Activated T-cell treated with anti-CD3 and anti-CD28 coated beads for 1 hour (primary cell): ENCODE results near the gene SIDT2.
A peak's percentile ranks its signal among the peaks of the same experiment; 100 is the strongest.
"Not testable (repeated sequence)": the region's sequence is repeated elsewhere in the genome, so short reads cannot be mapped to it uniquely, and the experiment has no call there.

Experiments used
- DNase-seq: peaks from one replicate; pipeline ENCODE4 v3.0.0-alpha.2; 2020; ENCODE audit warnings: low read depth

SIDT2 gene

GRCh38 chr11:117178210-117179034, at the start of gene SIDT2:
TSS of gene SIDT2 (plus strand) at chr11:117178743. CDS start at chr11:117179264, 521 bp downstream.
- peak; percentile 79 for DNase-seq

- not testable (repeated sequence) for DNase-seq
Measured at GRCh38 chr11:117130396-117130795, 48.1 kb upstream of the SIDT2 start.

- DNase-seq: no peak
Measured at GRCh38 chr11:117130879-117131278, 47.7 kb upstream of the SIDT2 start.

- DNase-seq: no peak
Measured at GRCh38 chr11:117134431-117134830, 44.1 kb upstream of the SIDT2 start.

GRCh38 chr11:117134979-117135378, 43.6 kb upstream of the SIDT2 start:
- not testable (repeated sequence) for DNase-seq

- DNase-seq: not testable (repeated sequence)
Measured at GRCh38 chr11:117137223-117138086, 41.1 kb upstream of the SIDT2 start.

- DNase-seq: no peak
Measured at GRCh38 chr11:117143390-117143789, 35.2 kb upstream of the SIDT2 start.

- DNase-seq: peak; percentile 91
Measured at GRCh38 chr11:117143871-117144476, 34.6 kb upstream of the SIDT2 start, which contains the start of gene PAFAH1B2. TSS of gene PAFAH1B2 (plus strand) at chr11:117144287. CDS start at chr11:117152448, 8,161 bp downstream.

GRCh38 chr11:117144477-117145392, 33.8 kb upstream of the SIDT2 start:
- DNase-seq: no peak

GRCh38 chr11:117145393-117145761, 33.2 kb upstream of the SIDT2 start:
- DNase-seq: no peak

- no peak for DNase-seq
Measured at GRCh38 chr11:117146521-117146920, 32.0 kb upstream of the SIDT2 start.

GRCh38 chr11:117152066-117152465, 26.5 kb upstream of the SIDT2 start:
- DNase-seq: no peak

- no peak for DNase-seq
Measured at GRCh38 chr11:117154468-117154867, 24.1 kb upstream of the SIDT2 start.

- no peak for DNase-seq
Measured at GRCh38 chr11:117157507-117157906, 21.0 kb upstream of the SIDT2 start.

GRCh38 chr11:117159892-117160291, 18.7 kb upstream of the SIDT2 start:
- no peak for DNase-seq

GRCh38 chr11:117160826-117161225, 17.7 kb upstream of the SIDT2 start:
- DNase-seq: no peak

GRCh38 chr11:117166491-117166890, 12.1 kb upstream of the SIDT2 start:
- no peak for DNase-seq

- DNase-seq: no peak
Measured at GRCh38 chr11:117169736-117170135, 8.8 kb upstream of the SIDT2 start.

GRCh38 chr11:117170210-117170609, 8.3 kb upstream of the SIDT2 start:
- DNase-seq: no peak

- DNase-seq: no peak
Measured at GRCh38 chr11:117171007-117171403, 7.5 kb upstream of the SIDT2 start.

GRCh38 chr11:117171404-117172061, 7.0 kb upstream of the SIDT2 start:
- no peak for DNase-seq
